LNCaP clone FGC (cell line): ENCODE results near the gene MAP4.

ENCODE experiments used
- DNase-seq: peaks from one replicate; pipeline ENCODE4 v3.0.0-alpha.2; 2011; ENCODE audit warnings: low read depth
- H3K4me3 ChIP-seq: 2 replicates; pipeline ENCODE4 v1.5.1; 2011; ENCODE audit warnings: mild to moderate bottlenecking, low read depth, low read length, control low read depth
- CTCF ChIP-seq: IDR thresholded peaks from 2 replicates; pipeline ENCODE4 v1.5.1; 2012; ENCODE audit warnings: mild to moderate bottlenecking; ENCODE audit not compliant: control insufficient read depth, insufficient read depth; ENCODE audit errors: extremely low read depth

The MAP4 gene

GRCh38 chr3:47902746-47903145 is 113.5 kb downstream of the MAP4 start:
- no peak overlapping the region for H3K4me3 ChIP-seq
- DNase-seq: no peak
- no peak for TF ChIP-seq CTCF

GRCh38 chr3:47901280-47901833 is 114.9 kb downstream of the MAP4 start:
- no peak for TF ChIP-seq CTCF
- H3K4me3 ChIP-seq: no peak overlapping the region
- no peak for DNase-seq

GRCh38 chr3:47899495-47900108 is 116.6 kb downstream of the MAP4 start:
- no peak for TF ChIP-seq CTCF
- no peak for DNase-seq
- H3K4me3 ChIP-seq: no peak overlapping the region

- DNase-seq: no peak
- TF ChIP-seq CTCF: no peak
- no peak overlapping the region for H3K4me3 ChIP-seq
These were observed 118.3 kb downstream of the MAP4 start for GRCh38 chr3:47897954-47898353.

GRCh38 chr3:47896736-47897135 is 119.5 kb downstream of the MAP4 start:
- no peak overlapping the region for H3K4me3 ChIP-seq
- no peak for TF ChIP-seq CTCF
- no peak for DNase-seq

- no peak for TF ChIP-seq CTCF
- no peak for DNase-seq
- H3K4me3 ChIP-seq: no peak overlapping the region
These were observed 121.0 kb downstream of the MAP4 start for GRCh38 chr3:47895241-47895640.
